HG03097 (cell line): Measurements from ENCODE around the gene ENTREP3.
"Not testable (repeated sequence)": the region's sequence is repeated elsewhere in the genome, so short reads cannot be mapped to it uniquely, and the experiment has no call there.

Source experiments
- ATAC-seq: cut with Tn5 transposase; IDR thresholded peaks from one replicate; pipeline ENCODE4 v1.9.1; 2021; ENCODE audit not compliant: unreplicated experiment, low FRiP score

ENTREP3 gene

DNA sequence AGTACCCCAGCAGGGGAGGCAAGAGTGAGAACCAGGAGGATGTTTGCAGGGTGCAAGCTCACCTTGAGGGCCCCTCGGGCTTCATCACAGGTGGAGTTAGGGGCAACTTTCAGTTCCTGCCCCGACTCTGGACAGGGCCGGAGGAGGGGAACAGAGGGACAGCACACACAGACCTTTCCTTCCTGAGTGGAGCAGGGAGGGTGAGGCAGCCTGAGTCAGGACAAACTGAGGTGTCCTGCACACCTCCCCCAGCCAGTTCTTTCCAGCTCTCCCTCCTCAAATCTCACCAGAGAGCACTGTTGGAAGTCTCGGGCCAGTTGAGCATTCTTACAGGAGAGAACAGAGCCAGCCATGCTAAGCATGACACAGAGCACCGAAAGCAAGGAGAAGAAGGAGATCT is 1.5 kb downstream of the ENTREP3 start:
- no peak for ATAC-seq

DNA sequence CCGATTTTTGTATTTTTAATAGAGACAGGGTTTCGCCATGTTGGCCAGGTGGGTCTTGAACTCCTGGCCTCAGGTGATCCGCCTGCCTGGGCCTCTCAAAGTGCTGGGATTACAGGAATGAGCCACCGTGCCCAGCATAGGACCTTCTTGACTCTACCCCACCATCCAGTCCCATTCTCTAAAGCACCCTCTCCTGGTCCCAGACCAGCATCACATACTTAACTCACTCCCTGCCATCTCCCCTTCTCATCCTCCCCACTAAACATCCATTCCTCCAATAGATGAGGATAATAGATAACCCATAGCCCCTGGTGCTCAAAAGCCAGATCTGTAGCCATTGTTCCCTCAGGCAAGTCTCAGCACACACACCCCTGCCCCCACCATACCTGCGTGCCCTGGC is 2.1 kb downstream of the ENTREP3 start:
- no peak for ATAC-seq

DNA sequence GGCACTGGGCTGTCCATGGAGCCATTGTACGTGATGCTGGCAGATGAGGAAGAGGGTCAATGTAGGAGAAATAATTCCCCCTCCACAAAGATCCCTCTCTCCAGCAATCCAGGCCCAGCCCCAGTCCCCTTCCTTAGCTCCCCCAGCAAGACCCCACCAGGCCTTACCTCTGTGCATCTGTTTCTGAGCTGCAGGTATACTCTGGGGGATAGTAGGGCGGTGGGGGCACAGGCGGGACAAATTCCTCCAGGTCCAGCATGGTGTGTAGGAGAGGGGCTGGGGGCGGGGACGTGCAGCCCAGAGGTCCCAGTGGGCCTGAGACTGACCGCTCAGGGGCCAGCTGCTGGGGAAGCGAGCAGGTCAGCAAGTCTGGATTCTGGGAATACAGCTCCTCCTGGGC is 3.7 kb downstream of the ENTREP3 start:
- no peak for ATAC-seq

GRCh38 chr1:155250633-155251449 is 4.4 kb downstream of the ENTREP3 start:
- ATAC-seq: peak; percentile 83

DNA sequence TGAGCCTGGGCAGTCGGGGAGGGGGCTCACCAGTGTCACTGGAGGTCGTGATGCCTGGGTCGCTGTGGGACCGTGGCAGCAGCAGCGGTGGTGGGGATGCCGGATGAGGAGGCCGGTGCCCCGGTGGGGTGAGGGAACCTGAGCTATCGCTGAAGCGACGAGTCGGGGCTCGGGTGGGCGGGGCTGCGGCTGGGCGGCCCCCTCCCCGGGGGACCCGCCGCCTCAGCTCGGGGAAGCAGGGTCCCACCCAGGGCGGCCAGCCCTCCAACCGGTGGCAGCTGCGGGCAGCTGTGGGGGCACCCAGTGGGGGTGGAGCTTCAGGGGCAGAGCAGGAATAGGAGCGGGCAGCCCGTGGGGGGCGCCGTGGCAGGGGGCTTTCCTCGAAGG is 5.0 kb downstream of the ENTREP3 start:
- peak; percentile 13 for ATAC-seq

DNA sequence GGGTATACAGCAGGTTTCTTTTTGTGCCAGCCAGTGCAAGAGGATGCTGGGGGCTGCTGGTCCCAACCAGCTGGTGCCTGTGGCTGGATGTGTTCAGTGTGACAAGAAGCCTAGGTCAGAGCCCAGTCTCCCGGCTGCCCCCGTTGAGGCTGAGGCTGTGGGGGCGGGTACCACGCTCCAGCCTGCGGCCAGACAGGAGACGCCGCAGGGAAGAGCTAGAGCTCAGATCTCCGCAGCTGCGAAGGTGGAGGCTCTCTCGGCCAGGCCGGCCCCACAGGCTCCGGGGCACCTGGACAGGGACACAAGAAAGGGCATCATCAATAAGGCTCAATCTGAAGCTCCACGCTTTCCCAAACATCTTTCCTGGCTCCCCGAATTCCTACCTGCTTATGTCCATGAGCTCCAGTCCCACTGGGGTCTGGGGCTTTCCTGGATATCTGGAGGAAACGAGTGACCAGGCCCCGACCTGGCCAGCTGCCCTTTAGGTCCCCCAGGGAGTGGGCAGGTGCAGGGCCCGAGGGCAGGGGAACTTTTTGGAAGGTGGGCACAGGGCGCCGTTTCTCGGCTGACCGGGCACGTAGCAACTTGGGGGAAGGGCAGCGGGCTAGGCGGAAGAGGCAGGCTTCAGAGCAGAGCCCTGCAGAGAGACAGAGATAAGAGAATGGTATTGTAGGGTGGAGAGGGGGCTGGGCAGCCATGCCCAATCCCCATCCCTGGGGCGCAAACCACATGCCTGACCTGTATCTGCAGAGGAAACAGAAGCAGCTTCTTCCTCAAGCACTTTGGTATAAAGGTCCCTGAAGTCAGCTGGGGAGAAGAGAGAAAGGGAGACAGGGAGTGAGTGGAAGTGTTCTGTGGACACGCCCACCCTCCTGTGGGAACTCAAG is 7.4 kb downstream of the ENTREP3 start:
- no peak for ATAC-seq

- ATAC-seq: not testable (repeated sequence)
Observed at GRCh38 chr1:155246796-155247195, 8.5 kb downstream of the ENTREP3 start.

DNA sequence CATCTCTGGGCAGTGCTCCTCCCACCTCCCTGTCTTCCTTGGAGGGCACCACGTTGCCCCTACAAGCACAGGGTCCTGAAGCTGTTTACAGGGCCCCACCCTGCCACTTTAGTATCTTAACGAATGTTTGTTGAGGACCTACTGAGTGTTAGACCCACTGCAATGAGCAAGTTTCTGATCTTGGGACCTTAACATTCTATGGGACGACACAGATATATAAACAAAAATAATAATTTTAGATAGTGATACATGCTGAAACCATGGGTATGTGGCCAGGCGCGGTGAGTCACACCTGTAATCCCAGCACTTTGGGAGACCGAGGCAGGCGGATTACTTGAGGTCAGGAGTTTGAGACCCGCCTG is 10.1 kb downstream of the ENTREP3 start:
- ATAC-seq: peak; percentile 4

GRCh38 chr1:155244368-155245162 is 10.7 kb downstream of the ENTREP3 start:
- ATAC-seq: peak; percentile 81

- ATAC-seq: no peak
Observed at GRCh38 chr1:155242805-155243358, 12.4 kb downstream of the ENTREP3 start.

GRCh38 chr1:155241841-155242264 is 13.4 kb downstream of the ENTREP3 start:
- no peak for ATAC-seq

GRCh38 chr1:155241069-155241679 is 14.1 kb downstream of the ENTREP3 start:
- ATAC-seq: no peak

DNA sequence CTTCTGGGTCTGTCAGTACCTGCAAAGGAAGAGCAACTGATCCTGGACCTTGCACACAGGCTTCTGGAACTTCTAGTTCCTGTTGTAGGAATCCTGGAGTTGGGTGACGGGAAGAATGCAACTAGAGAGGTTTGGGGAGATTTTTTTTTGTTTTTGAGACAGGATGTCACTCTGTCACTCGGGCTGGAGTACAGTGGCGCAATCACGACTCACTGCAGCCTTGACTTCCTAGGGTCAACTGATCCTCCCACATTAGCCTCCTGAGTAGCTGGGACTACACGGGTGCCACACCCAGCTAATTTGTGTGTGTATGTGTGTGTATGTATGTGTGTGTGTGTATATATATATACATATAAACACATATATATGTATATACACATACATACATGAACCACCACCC is 18.8 kb downstream of the ENTREP3 start:
- no peak for ATAC-seq

DNA sequence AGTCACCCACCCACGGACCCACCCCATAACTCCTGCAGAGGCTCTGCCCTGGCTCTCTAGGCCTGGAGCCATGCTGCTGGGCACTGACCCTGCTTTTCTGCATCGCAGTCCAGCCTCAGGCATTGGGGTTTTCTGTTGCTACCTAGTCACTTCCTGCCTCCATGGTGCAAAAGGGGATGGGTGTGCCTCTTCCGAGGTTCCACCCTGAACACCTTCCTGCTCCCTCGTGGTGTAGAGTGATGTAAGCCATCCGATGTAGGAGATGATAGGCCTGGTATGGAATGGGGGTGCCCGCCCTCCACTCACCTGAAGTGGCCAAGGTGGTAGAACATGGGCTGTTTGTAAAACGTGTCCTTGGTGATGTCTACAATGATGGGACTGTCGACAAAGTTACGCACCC is 19.9 kb downstream of the ENTREP3 start:
- not testable (repeated sequence) for ATAC-seq

DNA sequence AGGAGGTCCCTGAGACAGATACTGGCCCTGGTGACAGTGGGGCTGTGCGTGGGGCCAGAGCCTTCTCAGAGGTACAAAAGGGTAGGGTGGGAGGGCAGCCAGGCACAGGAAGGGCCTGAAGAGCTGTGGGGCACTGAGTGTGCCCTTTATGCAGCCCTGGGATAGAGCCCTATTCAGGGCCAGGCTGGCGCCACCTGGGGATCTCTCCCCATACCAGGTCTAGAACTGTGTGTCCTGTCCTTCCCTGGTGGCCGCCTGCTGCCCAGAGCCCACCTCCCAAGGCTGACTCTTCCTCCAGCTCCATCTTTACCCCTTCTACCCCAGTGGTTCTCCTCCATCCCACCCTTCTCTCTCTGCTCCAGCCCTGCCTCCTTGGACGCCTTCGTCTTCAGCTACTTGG is 21.8 kb downstream of the ENTREP3 start:
- not testable (repeated sequence) for ATAC-seq

GRCh38 chr1:155232001-155232978 is 23.0 kb downstream of the ENTREP3 start:
- not testable (repeated sequence) for ATAC-seq

- not testable (repeated sequence) for ATAC-seq
Observed at GRCh38 chr1:155231302-155231701, 24.0 kb downstream of the ENTREP3 start.

DNA sequence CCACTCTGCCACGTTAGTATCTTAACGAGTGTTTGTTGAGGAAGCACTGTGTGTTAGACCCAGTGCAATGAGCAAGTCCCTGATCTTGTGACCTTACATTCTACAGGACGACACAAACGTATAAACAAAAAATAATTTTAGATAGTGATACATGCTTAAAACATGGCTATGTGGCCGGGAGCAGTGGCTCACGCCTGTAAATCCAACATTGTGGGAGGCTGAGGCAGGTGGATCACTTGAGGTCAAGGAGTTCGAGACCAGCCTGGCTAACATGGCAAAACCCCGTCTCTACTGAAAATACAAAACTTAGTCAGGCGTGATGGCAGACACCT is 27.2 kb downstream of the ENTREP3 start:
- no peak for ATAC-seq
